ENCODE results near the gene ATP6V0C.

Gene ATP6V0C

GRCh38 chr16:2513405-2514332 is at the start of gene ATP6V0C:
ATP6V0C (plus strand) TSS chr16:2513952; CDS start chr16:2514104, 152 bp downstream.
- in situ Hi-C loops (cut with MboI; ENCODE audit: low sequenced_read_pairs), result no loop called here

GRCh38 chr16:2464333-2464732 is 49.4 kb upstream of the ATP6V0C start:
- in situ Hi-C loops (cut with MboI; ENCODE audit: low sequenced_read_pairs), result no loop called here

GRCh38 chr16:2465653-2466415 is 47.9 kb upstream of the ATP6V0C start:
- in situ Hi-C loops (cut with MboI; ENCODE audit: low sequenced_read_pairs), result no loop called here

GRCh38 chr16:2466667-2467527 is 46.9 kb upstream of the ATP6V0C start:
- in situ Hi-C loops (cut with MboI; ENCODE audit: low sequenced_read_pairs), result no loop called here

GRCh38 chr16:2467528-2468232 is 46.1 kb upstream of the ATP6V0C start:
- in situ Hi-C loops (cut with MboI; ENCODE audit: low sequenced_read_pairs), result no loop called here

- in situ Hi-C loops (cut with MboI; ENCODE audit: low sequenced_read_pairs), result no loop called here
Observed at GRCh38 chr16:2468233-2468724, 45.5 kb upstream of the ATP6V0C start.

- in situ Hi-C loops (cut with MboI; ENCODE audit: low sequenced_read_pairs), result no loop called here
Observed at GRCh38 chr16:2468725-2469398, 44.9 kb upstream of the ATP6V0C start.

- in situ Hi-C loops (cut with MboI; ENCODE audit: low sequenced_read_pairs), result no loop called here
Observed at GRCh38 chr16:2469399-2470233, 44.1 kb upstream of the ATP6V0C start.

- in situ Hi-C loops (cut with MboI; ENCODE audit: low sequenced_read_pairs), result no loop called here
Observed at GRCh38 chr16:2470234-2470601, 43.5 kb upstream of the ATP6V0C start.

GRCh38 chr16:2470603-2471015 is 43.1 kb upstream of the ATP6V0C start:
- in situ Hi-C loops (cut with MboI; ENCODE audit: low sequenced_read_pairs), result no loop called here

GRCh38 chr16:2471016-2471652 is 42.6 kb upstream of the ATP6V0C start, which contains the start of gene NTN3:
NTN3 (plus strand) TSS chr16:2471297; CDS start chr16:2471702, 405 bp downstream.
- in situ Hi-C loops (cut with MboI; ENCODE audit: low sequenced_read_pairs), result no loop called here

GRCh38 chr16:2471653-2472487 is 41.9 kb upstream of the ATP6V0C start:
- in situ Hi-C loops (cut with MboI; ENCODE audit: low sequenced_read_pairs), result no loop called here

GRCh38 chr16:2472488-2472864 is 41.3 kb upstream of the ATP6V0C start:
- in situ Hi-C loops (cut with MboI; ENCODE audit: low sequenced_read_pairs), result no loop called here

GRCh38 chr16:2472885-2473445 is 40.8 kb upstream of the ATP6V0C start:
- in situ Hi-C loops (cut with MboI; ENCODE audit: low sequenced_read_pairs), result no loop called here

- in situ Hi-C loops (cut with MboI; ENCODE audit: low sequenced_read_pairs), result no loop called here
Observed at GRCh38 chr16:2473446-2473926, 40.3 kb upstream of the ATP6V0C start.

- in situ Hi-C loops (cut with MboI; ENCODE audit: low sequenced_read_pairs), result no loop called here
Observed at GRCh38 chr16:2473999-2474876, 39.5 kb upstream of the ATP6V0C start.

All from HL-60/S4 treated with retinoic acid at 250 ng/mL for 4 days and 3 days (cell line).